LNCAP (cell line): ENCODE results near the gene PPFIA2.

ENCODE experiments used
- TF ChIP-seq, protein P1 (sequence below): fragments of 450-650 bp; IDR thresholded peaks from 2 replicates; pipeline ENCODE4 v1.5.1; 2017; ENCODE audit warnings: mild to moderate bottlenecking

PPFIA2 gene

DNA sequence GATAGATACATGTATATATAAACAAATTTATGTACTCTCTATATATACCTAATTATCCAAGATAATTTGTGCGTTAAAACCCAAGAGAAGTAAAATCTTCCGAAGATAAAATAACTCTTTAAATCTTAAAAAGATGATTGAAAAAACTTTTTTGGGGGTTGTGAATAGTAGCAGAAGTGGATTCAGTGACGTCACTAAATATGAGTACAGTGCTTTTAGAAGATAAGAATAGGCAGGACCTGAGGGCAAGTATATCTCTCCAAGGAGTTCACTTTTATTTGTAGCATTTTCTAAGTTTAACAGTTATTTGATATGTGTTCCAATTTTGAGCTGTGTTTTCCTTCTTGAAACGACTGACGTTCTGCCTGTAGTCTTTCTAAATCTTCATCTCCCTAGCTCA is 319.8 kb downstream of the PPFIA2 start:
- TF ChIP-seq, protein P1, sequence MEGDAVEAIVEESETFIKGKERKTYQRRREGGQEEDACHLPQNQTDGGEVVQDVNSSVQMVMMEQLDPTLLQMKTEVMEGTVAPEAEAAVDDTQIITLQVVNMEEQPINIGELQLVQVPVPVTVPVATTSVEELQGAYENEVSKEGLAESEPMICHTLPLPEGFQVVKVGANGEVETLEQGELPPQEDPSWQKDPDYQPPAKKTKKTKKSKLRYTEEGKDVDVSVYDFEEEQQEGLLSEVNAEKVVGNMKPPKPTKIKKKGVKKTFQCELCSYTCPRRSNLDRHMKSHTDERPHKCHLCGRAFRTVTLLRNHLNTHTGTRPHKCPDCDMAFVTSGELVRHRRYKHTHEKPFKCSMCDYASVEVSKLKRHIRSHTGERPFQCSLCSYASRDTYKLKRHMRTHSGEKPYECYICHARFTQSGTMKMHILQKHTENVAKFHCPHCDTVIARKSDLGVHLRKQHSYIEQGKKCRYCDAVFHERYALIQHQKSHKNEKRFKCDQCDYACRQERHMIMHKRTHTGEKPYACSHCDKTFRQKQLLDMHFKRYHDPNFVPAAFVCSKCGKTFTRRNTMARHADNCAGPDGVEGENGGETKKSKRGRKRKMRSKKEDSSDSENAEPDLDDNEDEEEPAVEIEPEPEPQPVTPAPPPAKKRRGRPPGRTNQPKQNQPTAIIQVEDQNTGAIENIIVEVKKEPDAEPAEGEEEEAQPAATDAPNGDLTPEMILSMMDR, result no peak

GRCh38 chr12:81417056-81417455 is 342.1 kb downstream of the PPFIA2 start:
- TF ChIP-seq, protein P1, result no peak

DNA sequence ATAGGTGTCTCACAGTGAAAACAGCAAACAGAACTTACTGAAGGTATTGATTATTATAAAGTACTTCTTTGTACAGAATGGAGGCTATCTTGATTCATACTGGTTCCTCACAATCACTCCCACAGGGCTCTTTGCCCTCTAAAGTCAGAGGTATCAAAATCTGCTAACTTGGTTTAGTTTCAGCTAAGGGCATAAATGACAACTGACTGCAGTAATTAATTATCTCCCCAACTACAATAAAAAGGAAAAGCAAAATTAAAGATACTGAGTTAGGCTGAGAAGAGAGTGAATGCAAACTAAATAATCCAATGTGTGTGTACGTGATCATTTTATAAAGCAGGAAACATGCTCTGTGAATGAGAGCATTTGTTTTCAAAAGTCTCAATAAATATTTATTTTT is 342.6 kb downstream of the PPFIA2 start:
- TF ChIP-seq, protein P1, result no peak

DNA sequence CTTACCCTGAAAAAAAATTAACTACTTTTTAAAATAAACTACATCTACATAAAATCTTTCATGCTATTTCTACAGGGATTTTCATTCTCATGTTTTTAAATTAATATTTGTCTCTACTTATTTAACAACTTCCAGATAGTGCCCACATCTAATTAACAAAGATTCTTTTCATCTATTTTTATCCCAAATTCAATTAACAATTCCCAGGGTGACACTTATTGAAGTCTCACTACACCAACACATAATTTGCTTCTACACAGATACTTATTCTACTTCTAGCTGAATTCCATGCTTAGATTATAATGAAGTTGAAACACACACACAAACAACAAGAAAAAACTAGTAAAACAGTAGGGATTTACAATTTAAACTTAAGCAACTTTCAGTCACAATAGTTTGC is 344.7 kb downstream of the PPFIA2 start:
- TF ChIP-seq, protein P1, result no peak

DNA sequence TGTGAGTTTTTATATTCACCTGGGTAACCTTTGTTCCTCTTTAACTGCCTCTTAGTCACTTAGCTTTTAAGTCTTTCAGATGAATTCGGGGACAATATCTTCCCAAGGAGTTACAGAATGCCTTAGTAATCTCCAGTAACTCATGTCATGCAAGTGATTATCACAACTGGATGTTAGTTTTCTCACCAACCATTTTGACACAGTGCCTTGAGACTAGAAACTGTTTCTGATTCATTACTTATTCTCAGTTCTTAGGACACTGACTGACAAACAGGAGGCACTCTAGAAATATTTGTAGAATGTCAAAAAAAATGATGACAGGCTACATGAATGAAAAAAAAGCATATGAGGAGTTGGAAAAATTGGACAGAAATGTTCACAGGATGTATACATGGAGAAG is 346.2 kb downstream of the PPFIA2 start:
- TF ChIP-seq, protein P1, result no peak

DNA sequence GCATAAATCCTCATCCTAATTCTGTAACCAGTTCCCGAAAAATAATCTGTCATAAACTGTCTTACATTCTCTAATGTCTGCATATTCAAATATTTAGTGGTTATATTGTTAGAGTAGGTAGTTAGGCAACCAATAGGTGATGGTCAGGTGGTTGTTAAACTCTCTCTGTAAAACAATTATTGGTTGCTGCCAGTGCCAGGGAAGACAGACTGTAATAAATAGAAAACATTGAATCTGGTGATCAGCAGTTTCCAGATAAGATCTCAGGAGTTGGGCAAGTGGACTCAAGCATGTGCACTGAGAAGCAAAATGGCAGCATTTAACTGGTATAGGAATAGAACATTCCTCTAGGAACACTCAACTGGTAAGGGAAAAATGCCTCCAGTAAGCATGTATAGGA is 355.8 kb downstream of the PPFIA2 start:
- TF ChIP-seq, protein P1, result no peak

DNA sequence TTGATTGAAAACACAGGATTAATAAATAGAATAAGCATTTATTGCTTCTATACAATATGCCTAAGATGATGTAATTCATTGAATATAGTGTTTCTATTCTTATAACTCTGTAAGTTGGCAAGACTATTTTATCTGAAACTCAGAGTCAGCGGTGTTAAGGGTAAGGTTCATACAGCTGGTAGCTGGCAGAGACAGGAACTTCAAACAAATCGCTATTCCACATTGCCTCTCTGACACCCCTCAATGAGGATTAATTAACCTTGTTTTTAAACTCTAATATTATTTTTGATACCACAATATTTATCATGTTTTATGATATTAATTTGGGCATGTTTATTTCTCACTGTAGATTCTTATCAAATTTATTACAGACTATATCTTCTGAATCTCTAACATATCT is 357.9 kb downstream of the PPFIA2 start:
- TF ChIP-seq, protein P1, result no peak

GRCh38 chr12:81400024-81400423 is 359.1 kb downstream of the PPFIA2 start:
- TF ChIP-seq, protein P1, result no peak
